OCI-LY7 (cell line): ENCODE data around the gene KCNK7. TPM values are rescaled to one million over a fixed set of nuclear protein-coding genes. Genes with fewer than 3 reads are reported as not detected.

Experiments used
- BruUV-seq: library from RNA; stranded (reverse); fragments of 400-500 nt; replicated peaks from 2 replicates; lab custom pipeline; 2021; lab: Mats Ljungman, UMichigan
- CTCF ChIA-PET: fragments of 300-600 bp; sonication (Branson Sonifier 250); formaldehyde crosslinking; loops from one replicate; lab custom pipeline; 2022; ENCODE audit warnings: antibody characterized with exemption; ENCODE audit not compliant: unreplicated experiment; lab: Charles Lee
- POLR2A ChIA-PET: fragments of 300-600 bp; sonication (Branson Sonifier 250); formaldehyde crosslinking; loops from one replicate; lab custom pipeline; 2022; ENCODE audit warnings: antibody characterized with exemption; lab: Charles Lee
- DNase-seq: peaks from one replicate; pipeline ENCODE4 v3.0.0-alpha.2; 2015; ENCODE audit warnings: low spot score
- H2AFZ ChIP-seq: fragments of 200-600 bp; sonication (generic), shearing (Covaris generic); 2 replicates; pipeline ENCODE4 v1.6.1; 2014; ENCODE audit warnings: mild to moderate bottlenecking, antibody characterized with exemption, low read length, moderate library complexity
- H3K27ac ChIP-seq: fragments of 200-600 bp; sonication (generic); 2 replicates; pipeline ENCODE4 v1.5.1; 2014; ENCODE audit warnings: mixed run types, low read depth, mild to moderate bottlenecking, moderate library complexity, low read length, inconsistent platforms; ENCODE audit not compliant: poor library complexity, severe bottlenecking
- H3K36me3 ChIP-seq: fragments of 200-600 bp; sonication (generic); 2 replicates; pipeline ENCODE4 v1.6.1; 2014; ENCODE audit warnings: mild to moderate bottlenecking, antibody characterized with exemption, low read length, moderate library complexity, mixed read lengths; ENCODE audit not compliant: insufficient read depth
- H3K4me1 ChIP-seq: fragments of 200-600 bp; sonication (generic); 2 replicates; pipeline ENCODE4 v1.5.1; 2014; ENCODE audit warnings: mild to moderate bottlenecking, low read length; ENCODE audit not compliant: insufficient read depth, poor library complexity, severe bottlenecking
- H3K4me2 ChIP-seq: fragments of 200-600 bp; sonication (generic); 2 replicates; pipeline ENCODE4 v1.6.1; 2014; ENCODE audit warnings: mild to moderate bottlenecking, low read length
- H3K4me3 ChIP-seq: fragments of 200-600 bp; sonication (generic); 2 replicates; pipeline ENCODE4 v1.5.1; 2014; ENCODE audit warnings: mild to moderate bottlenecking, low read depth, low read length; ENCODE audit not compliant: poor library complexity, severe bottlenecking
- H3K79me2 ChIP-seq: fragments of 200-600 bp; sonication (generic); 2 replicates; pipeline ENCODE4 v1.6.1; 2016; ENCODE audit warnings: low read depth, mild to moderate bottlenecking, low read length, moderate library complexity, mixed read lengths; ENCODE audit not compliant: insufficient read depth
- H3K9me2 ChIP-seq: fragments of 200-600 bp; sonication (generic); 2 replicates; pipeline ENCODE4 v1.6.1; 2016; ENCODE audit warnings: mild to moderate bottlenecking, low read length, mixed read lengths; ENCODE audit not compliant: insufficient read depth
- H3K9me3 ChIP-seq: fragments of 200-600 bp; sonication (generic); 2 replicates; pipeline ENCODE4 v1.6.1; 2014; ENCODE audit warnings: mild to moderate bottlenecking, mixed run types, low read length, mixed read lengths
- H4K20me1 ChIP-seq: fragments of 200-600 bp; sonication (generic); 2 replicates; pipeline ENCODE4 v1.6.1; 2014; ENCODE audit warnings: mild to moderate bottlenecking, antibody characterized with exemption, low read length, moderate library complexity, mixed read lengths; ENCODE audit not compliant: insufficient read depth
- EZH2phosphoT487 ChIP-seq: fragments of 200-600 bp; sonication (generic); IDR thresholded peaks from 2 replicates; pipeline ENCODE4 v1.6.1; 2018; ENCODE audit warnings: low read depth, borderline replicate concordance, mild to moderate bottlenecking, mixed run types, antibody characterized with exemption, low read length, moderate library complexity, mixed read lengths
- intact Hi-C: fragments of 100-400 bp; cut with micrococcal nuclease; formaldehyde crosslinking; loops from one replicate; pipeline ENCODE4 v1.10.0; 2022; ENCODE audit not compliant: unreplicated experiment
- total RNA-seq, 2 experiments: library from RNA; depleted of rRNA in 1 of 2; stranded (reverse); fragments of >200 nt in 1 of 2; shearing (Covaris generic) in 1 of 2; gene quantifications; 2 replicates each; pipeline ENCODE4 v1.2.3, GENCODE V29; 2014 to 2022
- TF ChIP-seq, protein P1 (sequence below): fragments of 200-600 bp; sonication (generic); conservative IDR thresholded peaks from 2 replicates; pipeline ENCODE4 v1.5.1; 2014; ENCODE audit warnings: mild to moderate bottlenecking, antibody characterized with exemption, low read length, moderate library complexity, mixed read lengths

The KCNK7 gene
- total RNA-seq, 2 experiments from 2014 or later = 0.68 to 1.4 TPM

DNA sequence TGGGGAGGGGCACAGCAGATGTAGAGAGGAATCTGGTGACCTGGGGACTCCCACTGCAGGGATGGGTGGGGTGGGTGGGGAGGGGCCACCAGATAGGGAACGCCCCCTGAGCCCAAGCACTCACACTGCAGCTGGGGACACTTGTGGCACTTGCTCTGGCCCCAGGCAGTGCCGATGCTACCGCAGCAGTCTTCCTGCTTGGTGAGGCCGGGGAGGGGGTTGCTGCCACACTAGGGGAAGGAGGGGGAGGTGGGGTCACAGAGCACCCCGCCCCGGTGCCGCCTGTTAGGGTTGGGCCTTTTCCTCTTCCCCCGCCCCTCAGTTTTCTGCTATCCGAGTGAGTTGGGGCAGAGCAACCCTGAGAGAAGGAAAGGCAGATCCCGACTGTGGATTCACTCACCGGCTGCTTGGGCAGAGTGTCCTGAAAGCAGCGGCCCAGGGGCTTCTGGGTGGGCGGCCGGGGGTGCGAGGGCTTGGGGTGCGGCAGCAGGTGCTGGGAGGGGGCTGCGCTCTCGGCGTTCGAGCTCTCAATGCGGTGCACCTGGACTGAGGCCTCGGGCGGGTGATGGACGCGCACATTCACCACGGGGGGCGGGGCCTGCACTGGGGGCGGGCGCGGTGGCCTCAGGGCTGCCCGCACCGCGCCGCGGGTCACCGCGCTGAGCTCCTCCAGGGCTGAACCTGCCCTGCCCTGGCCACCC is 42.1 kb downstream of the KCNK7 start:
- Histone ChIP-seq H3K9me2 (no peaks in the 10 kb centered on the region), H2AFZ (no peak overlapping the region), H3K79me2 (no peaks in the 10 kb centered on the region), H3K27ac (no peak overlapping the region), H3K36me3 (no peaks in the 10 kb centered on the region), H3K4me3 (no peak overlapping the region), H4K20me1 (no peaks in the 10 kb centered on the region), H3K4me2 (no peak overlapping the region), H3K4me1 (peaks cover 40% of the 10 kb centered on the region), H3K9me3 (no peaks in the 10 kb centered on the region)
- POLR2A ChIA-PET = no interaction called here
- CTCF ChIA-PET = interaction anchor here (0.6 kb wide), 2 partner anchors 10 to 335 kb away, joined by 4 to 6 read pairs; partner anchors contain the start of gene FIBP
- BruUV-seq = no TSS peak
- TF ChIP-seq EZH2phosphoT487 = no peak
- TF ChIP-seq, protein P1, sequence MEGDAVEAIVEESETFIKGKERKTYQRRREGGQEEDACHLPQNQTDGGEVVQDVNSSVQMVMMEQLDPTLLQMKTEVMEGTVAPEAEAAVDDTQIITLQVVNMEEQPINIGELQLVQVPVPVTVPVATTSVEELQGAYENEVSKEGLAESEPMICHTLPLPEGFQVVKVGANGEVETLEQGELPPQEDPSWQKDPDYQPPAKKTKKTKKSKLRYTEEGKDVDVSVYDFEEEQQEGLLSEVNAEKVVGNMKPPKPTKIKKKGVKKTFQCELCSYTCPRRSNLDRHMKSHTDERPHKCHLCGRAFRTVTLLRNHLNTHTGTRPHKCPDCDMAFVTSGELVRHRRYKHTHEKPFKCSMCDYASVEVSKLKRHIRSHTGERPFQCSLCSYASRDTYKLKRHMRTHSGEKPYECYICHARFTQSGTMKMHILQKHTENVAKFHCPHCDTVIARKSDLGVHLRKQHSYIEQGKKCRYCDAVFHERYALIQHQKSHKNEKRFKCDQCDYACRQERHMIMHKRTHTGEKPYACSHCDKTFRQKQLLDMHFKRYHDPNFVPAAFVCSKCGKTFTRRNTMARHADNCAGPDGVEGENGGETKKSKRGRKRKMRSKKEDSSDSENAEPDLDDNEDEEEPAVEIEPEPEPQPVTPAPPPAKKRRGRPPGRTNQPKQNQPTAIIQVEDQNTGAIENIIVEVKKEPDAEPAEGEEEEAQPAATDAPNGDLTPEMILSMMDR = no peak
- DNase-seq = peak; percentile 67
- intact Hi-C loops = no loop called here

DNA sequence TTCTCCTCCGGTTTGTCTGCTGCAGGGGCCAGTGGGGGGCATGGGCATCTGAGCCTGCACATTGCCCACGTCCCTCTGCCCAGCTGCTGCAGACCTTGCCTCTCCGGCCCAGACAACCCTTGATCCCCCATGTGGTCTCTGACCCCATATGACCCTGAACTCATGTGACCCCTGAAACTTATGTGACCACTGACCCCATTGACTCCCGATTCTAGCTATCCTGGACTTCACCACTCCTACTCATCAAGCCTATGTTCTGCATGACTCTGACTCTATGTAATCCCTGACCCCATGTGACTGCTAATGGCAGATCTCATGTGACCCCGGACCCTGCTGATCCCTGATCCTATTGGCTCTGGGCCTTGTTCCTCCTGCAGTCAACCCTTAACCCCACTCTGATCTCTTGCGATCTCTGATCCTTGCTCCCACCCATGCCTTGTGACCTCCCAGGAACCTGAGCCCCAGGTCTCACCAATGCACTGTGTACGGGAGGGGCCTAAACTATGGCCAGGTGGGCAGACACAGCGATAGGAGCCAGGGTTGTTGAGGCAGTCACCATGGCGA is 43.1 kb downstream of the KCNK7 start:
- BruUV-seq = no TSS peak
- no peak overlapping the region for H2AFZ ChIP-seq
- H3K27ac ChIP-seq = no peak overlapping the region
- H3K79me2 ChIP-seq = no peaks in the 10 kb centered on the region
- ChIA-PET CTCF (interaction anchor here (1.2 kb wide), 1 partner anchor 14 kb away, joined by 3 read pairs; no protein-coding TSS in a partner anchor), POLR2A (interaction anchor here (0.8 to 0.9 kb wide), 3 partner anchors 8 to 138 kb away, joined by 3 to 12 read pairs (median 4); no protein-coding TSS in a partner anchor)
- H3K4me1 ChIP-seq = peaks cover 44% of the 10 kb centered on the region
- TF ChIP-seq EZH2phosphoT487 = no peak
- TF ChIP-seq, protein P1 = peak; percentile 51; the same call in 1 of the 2 replicates
- no peaks in the 10 kb centered on the region for H3K36me3 ChIP-seq
- H3K9me2 ChIP-seq = no peaks in the 10 kb centered on the region
- H4K20me1 ChIP-seq = no peaks in the 10 kb centered on the region
- no peaks in the 10 kb centered on the region for H3K9me3 ChIP-seq
- no peak overlapping the region for H3K4me3 ChIP-seq
- H3K4me2 ChIP-seq = peak overlapping the region; percentile 40; the same call in 1 of the 2 replicates
- peak; percentile 19 for DNase-seq
- intact Hi-C loops = loop anchor here (1.0 kb wide), 2 partner anchors 12 to 186 kb away; no protein-coding TSS in a partner anchor
